ENCODE results near the gene NTF3. TPM values are rescaled to one million over a fixed set of nuclear protein-coding genes. Genes with fewer than 3 reads are reported as not detected.

Gene NTF3
- total RNA-seq, 1 experiment from 2014 or later = not detected

- intact Hi-C loops (cut with micrococcal nuclease) = no loop called here
- TF ChIP-seq POLR2A (IDR thresholded peaks at IDR 0.05; ENCODE audit: borderline replicate concordance, extremely low read depth, insufficient read depth, insufficient read length) = no peak
- no peak for TF ChIP-seq REST (IDR thresholded peaks at IDR 0.05; ENCODE audit: low read depth)
- no peak for TF ChIP-seq SP1 (IDR thresholded peaks at IDR 0.05; ENCODE audit: low read depth)
- peak; percentile 31; the same call in 1 of the 2 replicates for TF ChIP-seq RAD21 (IDR thresholded peaks at IDR 0.05; ENCODE audit: low read depth)
- TF ChIP-seq CTCF (IDR thresholded peaks at IDR 0.05 in 2 of 3, conservative IDR thresholded peaks at IDR 0.05 in 1 of 3; ENCODE audit: borderline replicate concordance in 1 of 3, insufficient read depth in 1 of 3, low read depth in 2 of 3, low read length in 2 of 3) = peak; percentile 12 to 42 (median 23); a peak in 4 of 6 replicates
- TF ChIP-seq YY1 (IDR thresholded peaks at IDR 0.05; ENCODE audit: extremely low read depth, insufficient replicate concordance, low read depth, low read length) = no peak
- no peak for TF ChIP-seq EZH2phosphoT487 (IDR thresholded peaks at IDR 0.05; ENCODE audit: borderline replicate concordance)
- peaks cover 44% of the 10 kb centered on the region for H3K27me3 ChIP-seq (ENCODE audit: insufficient read depth, low read length)
- ChIA-PET RAD21 (ENCODE audit: low non-redundant PET in 1 of 2, low total read pairs in 2 of 2, uncharacterized antibody in 2 of 2, unreplicated experiment in 2 of 2) (no interaction called here), POLR2A (no interaction called here), CTCF (interaction anchor here (1.5 kb wide), 1 partner anchor 262 kb away, joined by 3 read pairs; no protein-coding TSS in a partner anchor)
- no peaks in the 10 kb centered on the region for H3K79me2 ChIP-seq (ENCODE audit: insufficient read depth, low read length)
- no peak overlapping the region for H3K9ac ChIP-seq (ENCODE audit: low read length)
- no peak overlapping the region for H3K4me3 ChIP-seq (replicated peaks in 1 of 2; ENCODE audit: low read depth in 1 of 2, low read length in 2 of 2)
- H3K9me2 ChIP-seq (ENCODE audit: insufficient read depth) = no peaks in the 10 kb centered on the region
- H3K36me3 ChIP-seq (ENCODE audit: control insufficient read depth in 1 of 2, insufficient read depth in 2 of 2, low read length in 2 of 2) = no peaks in the 10 kb centered on the region
- no peak overlapping the region for H3K4me2 ChIP-seq (ENCODE audit: low read length)
- no TSS peak for BruUV-seq (replicated peaks)
- DNase-seq (ENCODE audit: low read depth, low spot score) (no peak), ATAC-seq (peak; percentile 54; the same call in 1 of the 2 replicates)
- H3K9me3 ChIP-seq (ENCODE audit: control insufficient read depth in 1 of 2, insufficient read depth in 1 of 2, low read depth in 1 of 2, low read length in 2 of 2) = no peaks in the 10 kb centered on the region
- H4K20me1 ChIP-seq (ENCODE audit: insufficient read depth) = no peaks in the 10 kb centered on the region
- H2AFZ ChIP-seq (ENCODE audit: low read depth, low read length, poor library complexity, severe bottlenecking) = no peak overlapping the region
- peaks cover 0 to 13% of the 10 kb centered on the region in 2 experiments; a peak in 3 of 4 replicates for H3K4me1 ChIP-seq (ENCODE audit: control insufficient read depth in 1 of 2, insufficient read depth in 2 of 2, low read length in 2 of 2)
- no peak overlapping the region for H3K27ac ChIP-seq (ENCODE audit: low read depth, low read length)
These were observed 7.5 kb downstream of the NTF3 start for GRCh38 chr12:5439371-5439771.
